Activated CD4-positive, alpha-beta T cell treated with anti-CD3 and anti-CD28 coated beads for 1 hour (primary cell): Measurements from ENCODE around the gene ZFP36.

Experiments
- DNase-seq: peaks from one replicate; pipeline ENCODE4 v3.0.0-alpha.2; 2020

ZFP36 gene

GRCh38 chr19:39384839-39385568 is 21.6 kb upstream of the ZFP36 start:
- DNase-seq, result no peak

DNA sequence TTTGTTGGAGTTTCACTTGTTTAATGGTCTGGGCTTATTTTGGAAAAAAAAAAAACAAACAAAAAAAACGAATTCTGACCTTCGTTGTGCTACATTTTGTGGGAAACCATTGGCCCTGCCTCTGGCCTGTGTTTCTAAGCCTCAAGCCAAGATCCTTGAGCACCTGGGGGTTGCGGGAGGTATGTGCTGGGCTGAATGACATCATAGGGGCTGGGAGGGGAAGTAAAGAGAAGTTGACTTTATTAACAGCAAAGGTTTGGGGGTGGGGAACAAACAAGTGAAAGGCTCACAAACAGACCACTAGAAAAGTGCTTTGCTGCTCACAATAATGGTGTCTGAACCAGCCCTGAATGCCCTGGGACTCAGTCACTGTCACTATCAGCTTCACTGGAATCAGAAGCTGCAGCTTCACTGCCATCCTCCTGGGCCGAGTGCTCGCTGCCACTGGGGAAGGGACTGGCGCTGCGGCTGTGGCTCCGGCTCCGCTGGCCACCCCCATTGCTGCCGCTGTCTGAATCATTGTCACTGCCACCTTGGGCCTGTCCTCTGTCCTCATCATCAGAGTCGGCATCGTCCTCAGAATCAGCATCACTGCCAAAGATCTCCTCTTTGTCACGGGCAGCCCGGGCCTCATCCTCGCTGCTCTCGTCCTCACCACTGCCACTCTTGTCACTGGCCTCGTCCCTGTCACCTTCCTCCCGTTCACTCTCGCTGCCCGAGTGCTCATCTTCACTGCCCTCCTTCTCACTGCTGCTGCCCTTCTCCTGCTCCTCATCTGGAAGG is 20.8 kb upstream of the ZFP36 start:
- no peak for DNase-seq

GRCh38 chr19:39386557-39386956 is 20.1 kb upstream of the ZFP36 start:
- DNase-seq, result no peak

DNA sequence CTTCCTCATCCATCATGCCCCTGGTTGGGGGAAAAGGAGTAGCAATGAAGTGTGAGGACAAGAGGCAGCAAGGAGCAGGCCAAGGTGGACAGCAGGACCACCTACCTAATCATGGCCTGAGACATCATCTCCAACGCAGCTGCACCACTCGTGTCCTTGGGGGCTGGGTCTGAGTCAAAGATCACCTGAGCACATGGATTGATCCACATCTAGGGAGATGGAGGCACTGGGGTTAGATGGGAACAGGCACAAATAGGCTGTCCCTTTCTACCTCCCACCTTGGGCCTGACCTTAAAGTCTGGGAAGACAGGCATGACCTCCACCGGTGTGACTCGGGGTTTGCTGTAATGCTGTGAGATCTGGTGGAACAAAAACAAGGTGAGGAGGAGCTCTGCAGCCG is 18.0 kb upstream of the ZFP36 start:
- no peak for DNase-seq

DNA sequence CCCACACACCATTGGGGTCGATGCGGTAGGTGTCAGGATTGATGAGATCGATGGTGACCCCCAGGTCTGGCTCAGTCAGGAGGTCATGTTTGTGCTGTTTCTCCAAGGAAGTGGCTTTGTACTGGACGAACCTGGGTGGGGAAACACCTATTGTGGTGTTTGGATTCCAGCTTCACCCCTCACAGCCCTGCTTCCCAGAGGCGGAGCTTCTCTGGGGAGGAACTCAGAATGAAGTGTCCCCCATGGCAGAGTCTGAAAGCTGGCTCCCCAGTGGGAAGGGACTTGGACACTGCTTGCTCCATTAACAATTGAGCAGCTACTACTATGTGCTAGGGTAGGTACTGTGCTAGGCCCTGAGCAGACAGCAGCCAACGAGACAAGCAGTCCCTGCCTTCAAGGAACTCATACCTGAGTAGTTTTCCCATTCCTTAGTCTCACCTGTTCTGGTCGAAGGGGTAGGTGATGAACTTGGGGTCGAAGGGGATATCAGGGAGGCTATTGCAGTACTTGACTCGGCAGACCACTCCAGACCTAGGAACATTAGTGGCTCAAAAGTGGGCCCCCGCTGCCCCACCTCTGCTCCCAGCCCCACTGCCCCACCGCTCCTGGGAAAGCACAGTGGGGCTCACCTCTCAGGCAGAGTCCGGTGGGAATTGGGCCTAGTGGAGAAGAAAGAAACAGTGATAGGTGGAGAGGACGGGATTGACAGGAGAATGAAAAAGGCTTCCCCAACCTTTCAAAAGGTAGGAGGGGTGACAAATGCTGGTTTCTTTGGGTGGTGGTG is 16.8 kb upstream of the ZFP36 start:
- DNase-seq, result no peak

DNA sequence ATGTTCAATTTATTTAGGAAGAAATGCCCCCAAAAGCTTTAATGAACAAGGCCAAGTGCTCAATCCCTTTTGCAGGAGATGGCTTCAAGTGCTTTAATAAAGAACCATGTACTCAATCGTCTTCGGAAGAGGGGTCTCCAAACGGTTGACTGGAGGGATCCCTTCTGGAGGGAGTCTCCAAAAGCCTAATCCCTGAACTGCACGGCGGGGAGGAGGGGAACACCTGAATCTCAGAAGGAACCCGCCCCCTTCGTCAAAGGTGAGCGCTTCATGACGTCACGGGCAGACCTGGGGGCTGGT is 16.2 kb upstream of the ZFP36 start:
- peak; percentile 75 for DNase-seq

DNA sequence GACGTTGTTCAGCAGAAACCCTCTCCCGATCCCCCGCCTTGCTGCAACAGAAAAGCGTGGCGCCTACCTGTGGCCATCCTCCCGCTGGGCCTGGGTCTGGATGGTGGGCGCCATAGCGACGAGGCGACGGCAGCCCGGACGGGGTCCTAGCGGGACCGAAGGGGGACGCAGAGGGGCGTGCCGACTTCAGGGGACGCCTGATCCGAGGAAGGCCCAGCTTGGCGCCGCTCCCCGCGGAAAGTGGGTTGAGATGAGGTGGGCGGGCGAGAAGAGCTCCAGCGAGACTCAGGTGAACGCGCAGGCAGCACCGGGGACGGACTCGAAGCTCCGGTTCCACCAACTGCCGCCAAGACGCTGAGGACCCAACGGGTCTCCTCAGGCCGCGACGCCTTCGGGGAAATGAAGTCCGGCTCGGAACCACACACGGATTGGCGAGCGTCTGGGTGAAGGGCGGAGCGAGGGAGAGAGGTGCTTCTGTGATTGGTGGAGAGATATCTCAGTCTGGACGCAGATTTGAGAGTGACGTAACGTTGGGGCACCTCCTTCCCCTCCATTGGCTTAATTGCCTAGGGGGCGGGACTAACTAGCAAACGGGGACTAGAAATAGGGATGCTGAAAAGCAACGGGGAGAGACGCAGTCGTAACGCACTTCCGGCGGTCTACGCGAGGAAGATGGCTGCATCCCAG is 15.8 kb upstream of the ZFP36 start, which contains the start of the genes MED29 and PAF1:
MED29 (plus strand) TSS at position 628 of the 687 bp plus-strand sequence; CDS start at position 673, 45 bp downstream.
PAF1 (minus strand) TSS at position 356 of the 687 bp plus-strand sequence; CDS start at position 114, 242 bp downstream.
- DNase-seq, result peak; percentile 94

- peak; percentile 92 for DNase-seq
Observed at GRCh38 chr19:39397360-39398296, 9.0 kb upstream of the ZFP36 start.

- peak; percentile 40 for DNase-seq
Observed at GRCh38 chr19:39398297-39398864, 8.3 kb upstream of the ZFP36 start.

DNA sequence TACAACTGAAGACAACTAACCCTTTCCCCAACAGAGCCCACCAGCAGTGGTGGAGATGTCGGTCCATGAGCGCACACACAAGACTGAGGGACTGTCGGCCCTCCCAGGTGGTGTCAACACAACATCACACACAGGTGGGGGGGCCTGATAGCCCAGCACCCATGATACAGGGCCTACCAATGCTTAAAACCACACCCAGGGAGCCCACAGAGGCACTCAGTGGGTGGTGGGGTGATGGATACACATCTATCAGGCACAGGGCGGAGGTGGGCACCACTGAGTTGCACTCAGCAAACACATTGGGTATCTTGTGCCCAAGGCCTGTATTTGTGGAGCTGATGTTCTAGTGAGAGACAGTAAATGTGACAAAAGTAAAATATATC is 7.0 kb upstream of the ZFP36 start:
- no peak for DNase-seq

- DNase-seq, result no peak
Observed at GRCh38 chr19:39400061-39400460, 6.6 kb upstream of the ZFP36 start.

DNA sequence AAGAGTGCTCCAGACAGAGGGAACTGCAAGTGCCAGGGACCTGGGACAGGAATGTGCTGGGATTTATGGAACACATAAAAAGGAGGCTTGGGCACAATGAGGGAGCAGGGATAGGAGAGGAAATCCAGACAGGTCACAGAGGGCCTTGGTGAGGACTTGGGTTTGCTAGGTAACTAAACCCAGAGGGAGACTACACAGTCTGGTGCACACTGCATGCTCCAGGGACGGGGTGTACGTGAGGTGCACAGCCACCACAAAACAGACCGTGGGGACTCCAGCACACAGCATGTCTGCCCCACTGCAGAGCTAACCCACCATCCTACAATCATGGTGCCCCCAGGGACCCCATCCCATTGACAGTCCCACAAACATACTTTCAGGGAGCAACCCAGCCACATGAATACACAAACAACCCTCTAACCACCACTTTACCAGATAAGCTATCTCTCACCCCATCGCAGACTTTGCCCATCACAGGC is 5.5 kb upstream of the ZFP36 start:
- DNase-seq, result no peak

- DNase-seq, result peak; percentile 76
Observed at GRCh38 chr19:39401549-39402345, 4.9 kb upstream of the ZFP36 start.

DNA sequence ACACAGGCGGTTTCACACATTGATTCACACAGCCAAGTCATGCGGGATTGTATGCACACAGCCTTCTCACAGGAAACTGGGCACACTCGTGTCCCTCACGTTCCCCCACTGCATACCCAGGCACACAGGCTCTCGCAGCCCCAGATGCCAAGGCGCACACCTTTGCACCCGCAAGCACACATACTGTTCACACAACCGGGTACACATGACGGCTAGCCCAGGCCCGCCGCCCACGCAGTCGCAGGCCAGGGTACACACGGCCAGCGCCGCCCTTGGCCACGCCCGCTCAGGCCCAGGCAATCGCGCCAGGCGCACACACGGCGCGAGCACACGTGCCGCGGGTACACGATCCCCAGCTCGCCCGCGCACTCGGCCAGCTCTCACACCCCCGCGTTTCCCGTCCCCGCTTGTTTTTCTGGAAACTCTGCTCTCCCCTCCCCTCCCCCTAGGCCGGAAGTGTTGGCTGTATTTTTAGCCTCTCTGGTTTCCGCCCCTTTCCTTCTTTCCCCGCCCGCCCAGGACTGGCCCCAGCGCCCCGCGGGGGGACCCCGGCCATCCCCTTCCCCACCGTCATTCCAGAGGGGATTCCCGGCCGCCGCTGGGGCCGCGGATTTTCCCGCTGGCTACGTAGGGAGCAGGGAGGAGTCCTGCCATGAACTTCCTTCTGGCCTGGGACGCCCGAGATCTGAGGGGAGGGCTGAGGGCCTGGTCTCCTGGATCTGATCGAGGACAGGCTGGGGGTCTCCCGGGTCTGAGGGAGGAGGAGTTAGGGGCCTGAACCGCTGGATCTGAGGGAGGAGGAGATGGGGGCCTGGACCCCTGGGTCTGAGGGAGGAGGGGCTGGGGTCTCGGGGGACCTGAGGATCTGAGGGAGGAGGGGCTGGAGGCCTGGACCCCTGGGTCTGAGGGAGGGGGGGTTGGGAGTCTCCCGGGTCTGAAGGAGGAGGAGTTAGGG is 4.0 kb upstream of the ZFP36 start:
- DNase-seq, result peak; percentile 79

DNA sequence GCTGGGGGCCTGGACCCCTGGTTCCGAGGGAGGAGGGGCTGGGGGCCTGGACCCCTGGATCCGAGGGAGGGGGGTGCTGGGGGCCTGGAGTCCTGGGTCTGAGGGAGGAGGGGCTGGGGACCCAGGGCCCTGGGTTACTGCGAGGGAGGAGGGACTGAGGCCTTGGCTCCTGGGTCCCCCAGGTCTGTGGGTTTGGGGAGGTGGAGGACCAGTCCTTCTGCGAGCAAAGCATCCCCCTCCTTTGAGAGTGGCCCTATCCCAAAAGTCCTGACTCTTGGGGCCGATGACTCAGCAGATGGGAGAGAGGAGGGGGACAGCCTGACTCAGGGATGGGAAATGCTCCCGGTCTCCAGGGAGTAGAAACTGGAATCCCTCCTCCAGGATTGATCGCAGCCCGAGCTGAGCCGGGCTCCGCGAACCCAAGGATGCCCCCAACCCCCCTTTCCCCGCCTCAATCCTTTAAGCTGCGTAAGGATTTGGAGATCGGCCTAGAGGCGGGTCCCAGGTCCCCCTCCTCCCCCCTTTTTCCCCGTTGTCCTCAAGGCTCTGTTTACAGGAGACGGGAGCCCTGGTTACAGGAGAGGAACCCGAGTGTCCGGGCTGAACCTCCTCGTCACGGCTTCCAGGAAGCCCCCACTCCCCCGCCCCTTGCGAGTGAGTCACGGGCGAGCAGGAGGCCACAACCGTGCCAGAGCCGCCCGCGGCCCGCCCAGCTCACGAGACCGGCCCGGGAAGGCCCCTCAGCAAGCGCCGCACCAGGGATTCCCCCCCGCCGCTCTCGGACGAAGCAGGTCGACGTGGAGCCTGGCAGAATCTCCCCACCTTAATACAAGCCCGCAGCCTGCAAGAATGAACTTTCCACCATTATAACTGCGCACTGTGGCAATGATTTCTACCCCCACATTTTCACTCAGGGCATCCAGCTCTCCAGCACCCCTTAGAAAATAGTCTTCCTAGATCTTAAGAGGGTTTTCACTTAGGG is 3.0 kb upstream of the ZFP36 start:
- peak; percentile 95 for DNase-seq

DNA sequence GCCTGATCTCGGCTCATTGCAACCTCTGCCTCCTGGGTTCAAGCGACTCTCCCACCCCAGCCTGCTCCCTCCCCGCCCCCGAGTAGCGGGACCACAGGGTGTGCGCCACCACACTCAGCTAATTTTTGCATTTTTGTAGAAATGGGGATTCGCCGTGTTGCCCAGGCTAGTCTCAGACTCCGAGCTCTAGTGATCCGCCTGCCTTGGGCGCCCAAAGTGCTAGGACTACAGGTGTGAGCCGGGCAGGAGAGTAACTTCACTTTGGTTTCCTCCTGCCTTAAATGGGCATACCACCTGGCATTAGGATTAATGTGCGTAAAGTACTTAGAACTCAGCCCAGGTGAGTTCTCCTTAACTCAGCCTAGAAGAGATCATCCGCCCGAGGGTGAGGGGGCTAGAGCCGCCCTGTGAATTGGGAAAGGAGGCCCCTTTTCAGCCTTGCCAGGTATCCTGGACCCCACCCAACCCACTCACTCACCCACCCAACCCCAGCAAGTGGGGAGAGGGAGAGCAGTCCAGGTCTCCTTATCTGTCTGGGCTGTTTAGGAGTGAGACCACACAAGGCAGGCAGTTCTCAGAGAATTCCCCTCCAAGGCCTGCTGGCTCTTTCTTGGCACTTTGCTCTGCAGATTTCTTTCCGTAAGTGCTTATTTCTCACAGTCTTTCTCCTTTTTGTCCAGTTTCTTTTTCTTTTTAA is 1.2 kb upstream of the ZFP36 start:
- DNase-seq, result no peak

DNA sequence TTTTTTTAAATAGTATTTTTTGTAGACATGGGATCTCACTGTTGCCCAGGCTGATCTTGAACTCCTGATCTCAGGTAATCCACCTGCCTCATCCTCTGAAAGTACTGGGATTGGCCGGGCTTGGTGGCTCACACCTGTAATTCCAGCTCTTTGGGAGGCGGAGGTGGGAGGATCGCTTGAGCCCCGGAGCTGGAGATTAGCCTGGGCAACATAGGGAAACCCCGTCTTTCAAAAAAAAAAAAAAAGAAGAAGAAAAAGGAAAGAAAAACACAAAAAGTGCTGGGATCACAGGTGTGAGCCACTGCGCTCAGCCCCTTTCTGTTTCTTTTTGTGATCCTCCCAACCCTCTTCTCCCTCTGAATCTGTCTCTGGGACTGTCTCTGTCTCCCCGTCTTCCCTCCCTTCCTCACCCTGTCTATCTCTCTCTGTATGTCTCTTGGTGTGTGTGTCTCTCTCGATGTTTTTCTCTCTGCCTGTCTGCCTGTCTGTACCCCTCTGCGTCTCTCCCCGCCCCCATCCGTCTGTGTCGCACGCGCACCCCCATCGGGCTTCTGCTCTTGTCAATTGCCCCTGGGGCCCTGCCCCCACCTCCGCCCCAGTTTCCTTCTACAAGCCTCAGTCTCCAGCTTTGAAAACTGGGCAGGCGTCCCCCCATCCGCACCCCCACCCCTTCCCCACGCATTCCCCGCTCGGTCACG is 540 bp upstream of the ZFP36 start:
- peak; percentile 92 for DNase-seq
